GM21526 (cell line): Measurements from ENCODE around the gene NOP9.

Experiments
- ATAC-seq: cut with Tn5 transposase; IDR thresholded peaks from one replicate; pipeline ENCODE4 v1.9.1; 2021; ENCODE audit warnings: moderate library complexity; ENCODE audit not compliant: unreplicated experiment, low FRiP score

Gene NOP9

DNA sequence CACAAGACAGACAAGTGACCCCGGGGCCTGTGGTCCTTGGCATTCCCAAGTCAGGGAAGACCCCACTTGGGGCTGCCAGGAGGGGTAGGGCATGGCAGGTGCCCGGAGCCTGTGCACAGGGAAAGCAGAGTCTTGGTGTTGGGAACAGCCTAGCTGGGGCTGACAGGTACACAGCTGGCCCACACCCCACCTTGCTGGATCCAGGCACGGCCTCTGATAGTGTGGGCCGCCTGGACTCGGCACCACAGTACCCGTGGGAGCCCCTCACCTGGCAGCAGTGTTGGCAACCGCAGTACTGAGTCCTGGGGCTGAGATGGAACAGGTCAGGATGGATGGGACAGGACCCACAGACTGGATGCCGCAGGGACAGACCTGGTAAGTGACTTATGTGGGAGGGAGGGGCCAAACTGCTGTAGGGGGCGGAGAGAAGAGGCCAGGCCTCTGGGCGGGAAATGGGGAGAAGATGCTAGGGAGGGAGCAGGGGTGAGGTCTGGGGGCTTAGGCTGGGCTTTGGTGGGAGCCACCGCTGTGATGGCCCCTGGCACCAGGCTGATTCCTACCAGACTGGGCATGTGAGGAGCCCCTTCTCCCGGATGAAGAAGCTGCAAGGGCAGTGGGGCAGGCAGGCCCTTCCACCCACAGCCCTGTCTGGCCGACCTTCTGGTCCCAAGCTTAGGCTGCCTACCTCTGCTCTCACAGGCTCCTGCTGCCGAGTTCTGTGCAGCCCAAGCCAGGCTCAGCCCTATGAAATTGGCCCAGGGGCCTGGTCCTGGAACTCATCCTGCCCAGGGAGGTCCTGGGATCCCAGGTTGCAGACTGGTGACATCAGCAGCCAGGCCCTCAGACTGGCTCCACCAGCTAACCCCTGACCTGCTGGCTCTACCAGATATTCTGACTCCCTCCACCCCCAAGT lies 36.6 kb upstream of the NOP9 start, which contains the start of gene TGM1:
Gene TGM1 (minus strand): TSS at position 357 of the 913 bp plus-strand sequence. CDS start 825 bp downstream, outside the sequence.
- ATAC-seq, result no peak

DNA sequence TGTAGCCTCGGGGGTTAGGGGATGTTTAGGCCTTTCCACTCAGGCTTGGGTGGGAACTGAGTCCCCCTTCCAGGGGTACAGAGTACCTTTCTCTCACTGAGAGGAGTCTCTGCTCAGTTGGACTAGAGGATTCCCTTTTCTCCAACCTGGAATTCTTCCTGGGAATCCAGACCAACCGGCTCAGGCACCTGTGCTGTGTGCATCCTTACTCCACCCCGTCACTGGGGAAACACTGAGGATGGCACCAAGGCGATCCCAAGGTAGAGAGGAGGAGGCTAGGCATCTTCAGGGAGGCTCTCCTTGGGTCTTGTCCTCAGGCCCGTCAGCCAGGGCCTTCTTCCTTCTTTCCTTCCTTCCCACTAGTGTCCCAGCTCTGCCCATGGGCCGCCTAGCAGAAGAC lies 35.8 kb upstream of the NOP9 start:
- ATAC-seq, result no peak

DNA sequence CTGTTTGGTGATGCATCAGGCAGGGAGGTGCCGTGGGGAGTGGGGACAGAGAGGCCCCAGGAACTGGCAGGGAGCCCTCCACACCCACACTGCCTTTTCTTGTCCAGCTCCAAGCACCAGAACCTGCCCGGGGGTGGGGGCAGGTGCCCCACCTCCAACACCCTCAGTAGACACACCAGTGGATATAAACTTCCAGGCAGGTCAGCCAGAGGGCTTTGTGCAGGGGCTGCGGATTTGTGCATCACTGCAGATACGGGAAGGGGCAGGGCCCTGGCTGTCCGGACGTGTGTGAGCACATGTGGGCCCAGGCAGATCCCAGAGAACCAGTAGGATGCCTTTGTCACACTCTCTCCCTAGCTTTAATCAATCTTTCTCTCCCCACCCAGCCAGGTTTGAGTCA lies 35.4 kb upstream of the NOP9 start:
- no peak for ATAC-seq

DNA sequence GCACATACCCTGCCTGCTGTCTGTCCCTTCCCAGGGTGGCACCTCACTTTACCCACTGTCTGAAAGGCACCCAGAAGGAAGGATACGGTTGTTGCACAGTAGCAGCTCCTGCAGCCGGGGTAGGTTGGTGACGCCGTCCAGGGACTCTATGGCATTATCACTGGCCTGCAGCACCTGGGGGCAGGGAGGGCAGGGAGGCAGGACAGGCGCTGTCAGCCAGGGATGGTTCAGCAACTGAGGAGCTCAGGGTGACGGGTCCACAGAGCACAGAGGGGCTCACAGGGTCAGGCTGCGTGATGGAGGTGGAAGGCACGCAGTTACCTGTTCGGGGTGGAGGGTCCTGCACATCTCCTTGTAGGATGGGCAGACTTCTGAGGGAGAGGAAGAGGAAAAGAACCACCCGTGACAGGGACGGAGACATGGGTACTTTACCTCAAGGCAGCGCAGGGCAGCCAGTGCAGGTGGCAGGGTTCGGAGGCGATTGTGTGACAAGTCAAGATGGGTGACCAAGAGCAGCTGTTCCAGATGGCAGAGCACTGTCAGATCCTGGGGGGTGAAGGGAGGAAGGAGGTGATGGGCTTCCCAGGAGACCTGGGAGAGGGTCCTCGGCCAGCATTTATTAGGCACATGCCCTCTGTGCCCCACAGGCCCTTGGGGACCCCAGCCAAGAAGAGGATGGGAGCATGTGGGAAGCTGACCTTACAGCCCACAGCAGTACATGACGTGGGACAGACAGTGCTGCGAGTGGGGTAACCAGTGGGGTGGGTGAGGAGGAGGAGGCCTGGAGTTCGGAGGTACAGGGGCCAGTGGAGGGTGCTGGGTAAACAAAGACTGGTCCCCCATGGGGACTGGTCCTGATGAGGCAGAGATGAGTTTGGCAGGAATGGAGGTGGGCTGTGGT lies 33.1 kb upstream of the NOP9 start:
- no peak for ATAC-seq

DNA sequence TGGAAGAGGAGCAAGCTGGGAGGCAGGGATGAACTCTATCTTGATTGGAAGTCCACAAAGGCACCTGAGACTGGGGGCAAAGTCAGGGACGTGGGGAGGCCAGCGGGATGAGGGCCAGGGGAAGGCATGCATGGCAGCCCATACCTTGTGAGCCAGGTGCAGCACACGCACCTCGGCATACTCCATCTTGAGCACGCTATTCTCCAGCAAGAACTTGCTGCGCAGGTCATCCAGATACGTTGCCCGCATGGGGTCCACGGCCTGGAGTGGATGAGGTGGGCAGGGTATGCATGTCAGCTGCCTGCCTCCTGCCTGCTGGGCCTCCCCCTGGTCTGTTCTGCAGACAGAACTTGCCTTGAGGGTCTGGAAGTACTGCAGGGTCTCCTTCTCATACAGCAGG lies 32.1 kb upstream of the NOP9 start:
- ATAC-seq, result no peak

DNA sequence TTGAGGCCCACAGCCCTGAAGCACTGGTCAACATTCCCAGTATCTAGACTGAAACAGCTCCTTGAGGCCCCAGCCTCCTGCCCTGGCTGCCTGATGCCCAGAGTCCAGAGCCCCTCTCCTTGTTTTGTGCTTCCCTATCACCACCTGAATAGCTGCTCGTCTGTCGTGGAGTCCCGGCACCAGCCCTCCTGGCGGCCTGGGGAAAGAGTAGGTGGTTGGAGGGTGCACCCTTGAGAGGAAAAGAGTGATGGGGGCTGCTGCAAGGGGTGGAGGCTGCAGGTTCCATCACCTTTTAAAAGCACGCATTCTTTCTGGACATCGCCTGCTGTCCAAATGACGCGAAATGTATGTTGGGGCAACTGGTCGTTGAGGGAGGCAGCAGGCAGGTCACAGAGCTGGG lies 31.4 kb upstream of the NOP9 start:
- no peak for ATAC-seq

DNA sequence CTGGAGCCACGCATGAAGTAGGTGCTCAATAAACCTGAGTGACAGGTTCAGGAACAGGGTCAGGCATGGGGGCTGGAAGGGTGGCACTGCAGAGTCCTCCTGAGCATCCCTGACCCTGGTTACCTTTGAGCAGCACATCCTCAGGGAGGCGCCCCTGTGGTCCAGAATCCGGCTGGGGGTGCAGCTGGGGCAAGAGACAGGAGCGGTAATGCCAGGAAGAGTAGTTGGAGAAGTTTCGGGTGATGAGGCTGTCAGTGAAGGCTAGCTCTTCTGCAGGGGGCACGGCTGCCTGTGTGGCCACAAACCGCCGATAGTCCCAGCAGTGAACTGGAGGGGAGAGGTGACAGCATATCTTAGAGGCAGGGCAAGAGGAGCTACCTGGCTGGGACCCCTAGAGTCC lies 30.3 kb upstream of the NOP9 start:
- ATAC-seq, result no peak

DNA sequence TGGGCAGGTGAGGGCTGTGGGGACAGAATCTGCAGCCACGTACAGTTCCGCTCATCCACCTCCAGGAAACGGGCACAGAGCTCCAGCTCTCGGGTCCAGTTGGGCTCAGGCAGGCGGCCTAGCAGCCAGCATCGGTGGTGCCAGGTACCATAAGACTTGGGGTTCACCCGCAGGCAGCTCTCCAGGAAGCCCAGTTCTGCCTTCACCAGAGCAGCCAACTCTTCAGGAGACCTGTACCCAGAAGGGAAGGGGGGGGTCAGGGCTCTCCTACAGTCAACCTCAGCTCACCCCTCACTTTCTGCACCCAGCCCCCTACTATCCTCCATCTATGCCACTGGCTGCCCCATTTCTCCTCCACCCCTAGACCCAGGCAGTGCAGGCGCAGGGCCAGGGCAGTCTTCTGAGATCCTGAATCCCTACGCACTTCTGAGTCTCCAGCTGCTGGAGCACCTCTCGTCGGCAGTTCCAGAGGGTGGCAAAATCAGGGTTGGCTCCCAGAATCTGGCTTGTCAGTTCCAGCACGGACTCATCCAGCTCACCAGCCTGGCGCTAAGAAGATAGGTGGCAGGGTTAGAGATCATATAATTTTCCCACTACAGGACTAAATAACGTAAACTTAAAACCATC lies 29.6 kb upstream of the NOP9 start:
- ATAC-seq, result no peak

DNA sequence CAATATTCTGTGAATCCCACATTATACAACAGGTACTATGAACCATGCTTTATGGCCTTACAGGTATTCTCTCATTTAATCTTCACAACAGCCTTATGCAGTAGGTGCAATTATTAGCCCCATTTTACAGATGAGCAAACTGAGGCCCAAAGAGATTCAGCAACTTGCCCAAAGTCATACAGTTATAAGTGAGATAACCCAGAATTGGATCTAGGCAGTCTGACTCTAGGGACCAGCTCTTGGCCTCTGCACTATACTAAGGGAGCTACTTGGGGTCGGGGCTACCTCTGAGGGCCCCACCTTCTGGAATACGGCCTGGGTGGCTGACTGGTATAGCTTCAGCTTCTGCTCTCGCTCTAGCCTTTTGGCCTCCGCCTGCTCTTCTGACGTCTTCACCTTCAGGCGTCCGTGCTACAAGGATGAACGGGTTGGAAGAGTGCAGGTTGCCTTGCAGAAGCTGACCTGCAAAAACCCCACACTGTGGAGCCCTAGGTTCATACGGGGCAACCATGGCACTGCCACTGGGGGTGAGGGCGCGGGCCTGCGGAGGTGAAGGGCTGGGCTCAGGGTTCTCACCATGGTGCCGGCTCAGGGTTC lies 29.0 kb upstream of the NOP9 start:
- no peak for ATAC-seq

DNA sequence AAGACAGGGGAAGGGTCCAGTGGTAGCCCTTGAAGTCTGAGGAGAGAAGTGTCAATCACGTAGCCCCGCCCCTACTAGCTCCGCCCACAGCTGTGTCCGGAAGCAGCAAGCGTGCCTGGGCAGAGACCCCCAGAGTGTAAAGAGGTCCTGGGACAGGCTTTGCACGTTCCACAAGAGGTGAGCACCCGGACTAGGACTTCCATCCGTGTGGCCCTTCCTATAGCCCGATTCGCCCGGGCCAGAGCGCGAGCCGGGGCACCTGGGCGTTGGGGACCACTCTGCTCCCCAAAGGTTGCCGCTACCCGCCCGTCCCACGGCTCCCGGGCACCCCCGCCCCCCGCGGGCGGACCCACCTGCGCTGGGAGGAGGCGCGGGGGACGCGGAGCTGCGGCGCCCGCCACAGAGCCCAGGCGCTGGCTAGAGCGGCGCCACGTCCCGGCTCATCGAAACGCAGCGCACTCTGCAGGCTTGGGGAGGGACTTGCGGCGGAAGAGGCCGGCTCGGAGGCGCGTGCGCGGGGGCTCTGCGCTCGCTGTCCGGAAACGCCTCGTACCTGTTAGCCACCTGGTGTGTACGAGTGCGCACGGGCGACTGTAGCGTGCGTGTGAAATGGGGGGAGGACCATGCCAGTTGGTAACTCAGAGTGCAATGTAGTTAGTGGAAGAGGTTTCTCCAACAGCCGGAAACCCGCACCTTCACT lies 28.4 kb upstream of the NOP9 start, which contains the start of gene RABGGTA:
Gene RABGGTA (minus strand): TSS at position 464 of the 700 bp plus-strand sequence. CDS start 482 bp downstream, outside the sequence.
- ATAC-seq, result peak; percentile 75

DNA sequence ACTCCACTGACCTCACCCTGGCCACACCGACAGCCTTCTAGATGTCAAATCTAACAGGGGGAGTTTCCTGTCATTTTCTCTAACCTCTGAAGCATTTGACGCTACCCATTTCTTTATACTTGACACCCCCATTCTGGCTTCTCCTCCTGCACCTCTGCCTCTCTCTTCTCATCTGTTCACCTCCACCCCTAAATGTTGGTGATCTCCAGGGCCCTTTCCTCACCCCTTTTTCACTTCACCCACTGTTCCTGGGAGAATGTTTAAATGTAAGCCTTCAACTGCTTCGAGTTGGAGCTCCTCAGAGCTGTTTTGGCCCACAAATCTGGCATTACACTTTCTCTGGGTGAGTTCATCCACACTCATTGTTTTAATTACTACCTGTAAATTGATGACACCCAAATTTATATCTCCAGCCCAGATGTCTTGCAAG lies 27.8 kb upstream of the NOP9 start:
- no peak for ATAC-seq

DNA sequence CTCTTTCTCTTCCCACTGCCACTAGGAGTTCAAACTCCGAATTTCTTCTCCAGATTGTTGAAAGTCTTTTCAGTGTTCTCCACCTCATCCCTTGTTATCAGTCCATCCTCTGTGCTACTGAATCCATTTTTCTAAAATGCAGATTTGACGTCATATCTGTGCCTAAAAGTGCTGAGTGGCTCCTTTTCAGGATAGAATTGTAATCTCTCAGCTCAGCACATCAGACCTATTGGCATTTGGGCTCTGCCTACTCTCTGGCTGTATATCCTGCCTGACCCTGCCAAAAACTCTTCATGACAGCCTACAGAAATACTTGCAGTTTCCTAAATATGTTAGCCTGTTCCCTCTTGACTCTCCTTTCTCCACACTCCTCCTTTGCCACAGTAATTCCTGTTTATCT lies 27.2 kb upstream of the NOP9 start:
- no peak for ATAC-seq

DNA sequence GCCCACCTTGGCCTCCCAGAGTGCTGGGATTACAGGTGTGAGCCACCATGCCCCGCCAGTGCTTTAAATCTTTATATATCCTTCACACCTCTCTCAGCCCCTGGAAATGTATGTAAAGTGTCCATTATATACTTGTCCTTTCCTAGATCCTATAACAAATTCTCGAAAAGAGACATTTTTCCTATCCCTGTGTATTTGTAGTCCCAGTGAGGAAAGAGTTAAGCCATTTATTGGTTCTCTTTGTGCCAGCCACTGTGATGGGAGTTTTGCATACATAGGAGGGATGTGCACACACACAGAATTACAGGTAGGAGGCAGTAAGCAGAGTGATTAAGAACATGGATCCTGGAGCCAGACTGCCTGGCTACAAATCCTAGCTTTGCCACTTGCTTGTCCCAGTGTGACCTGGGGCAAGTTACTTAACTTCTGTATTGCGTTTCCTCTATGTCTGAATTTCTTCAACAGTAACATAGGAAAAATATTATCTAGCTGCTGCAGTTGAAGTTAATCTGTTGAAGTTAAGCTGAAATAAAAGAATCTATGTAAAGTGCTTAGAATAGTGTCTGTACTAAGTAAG lies 26.1 kb upstream of the NOP9 start:
- no peak for ATAC-seq

DNA sequence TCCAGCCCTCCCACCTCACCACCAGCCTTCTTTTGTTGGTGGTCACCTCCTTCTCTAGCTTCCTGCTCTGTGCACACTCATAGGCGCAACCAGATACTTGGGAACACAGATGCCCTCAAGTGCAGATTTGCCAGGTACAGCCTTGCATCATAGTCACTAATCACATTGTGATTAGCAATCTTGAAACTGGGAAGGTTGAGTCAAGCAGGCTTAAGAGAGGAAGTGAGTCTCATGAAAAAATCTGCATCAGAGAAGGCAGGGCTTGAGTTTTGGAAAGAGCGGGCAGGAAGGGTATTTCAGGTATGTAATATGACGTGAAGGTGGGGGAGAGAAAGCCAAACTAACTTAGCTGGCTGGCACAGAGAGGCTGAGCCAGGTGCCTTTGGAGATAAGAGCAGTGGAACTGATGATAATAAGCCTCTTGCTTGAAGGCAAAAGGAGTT lies 25.5 kb upstream of the NOP9 start:
- peak; percentile 46 for ATAC-seq

DNA sequence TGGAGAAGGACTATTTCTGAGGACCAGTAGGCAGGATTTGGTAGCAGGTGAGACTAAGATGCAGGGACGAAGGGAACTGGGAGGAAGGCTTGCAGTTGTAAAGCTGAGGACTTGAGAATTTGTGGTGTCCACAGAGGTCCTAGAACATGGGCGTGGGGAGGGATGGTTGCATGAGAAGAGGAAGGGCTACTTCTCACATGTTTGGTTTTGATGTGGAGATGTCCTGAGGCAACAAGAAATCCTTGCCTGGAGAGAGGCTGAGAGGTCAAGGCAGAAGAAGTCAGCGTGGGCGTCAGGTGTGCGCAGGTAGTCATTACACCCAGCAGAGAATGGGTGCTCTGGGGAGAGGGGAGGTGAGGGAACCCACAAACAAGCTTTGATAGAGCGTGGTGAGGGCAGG lies 22.6 kb upstream of the NOP9 start:
- ATAC-seq, result no peak

DNA sequence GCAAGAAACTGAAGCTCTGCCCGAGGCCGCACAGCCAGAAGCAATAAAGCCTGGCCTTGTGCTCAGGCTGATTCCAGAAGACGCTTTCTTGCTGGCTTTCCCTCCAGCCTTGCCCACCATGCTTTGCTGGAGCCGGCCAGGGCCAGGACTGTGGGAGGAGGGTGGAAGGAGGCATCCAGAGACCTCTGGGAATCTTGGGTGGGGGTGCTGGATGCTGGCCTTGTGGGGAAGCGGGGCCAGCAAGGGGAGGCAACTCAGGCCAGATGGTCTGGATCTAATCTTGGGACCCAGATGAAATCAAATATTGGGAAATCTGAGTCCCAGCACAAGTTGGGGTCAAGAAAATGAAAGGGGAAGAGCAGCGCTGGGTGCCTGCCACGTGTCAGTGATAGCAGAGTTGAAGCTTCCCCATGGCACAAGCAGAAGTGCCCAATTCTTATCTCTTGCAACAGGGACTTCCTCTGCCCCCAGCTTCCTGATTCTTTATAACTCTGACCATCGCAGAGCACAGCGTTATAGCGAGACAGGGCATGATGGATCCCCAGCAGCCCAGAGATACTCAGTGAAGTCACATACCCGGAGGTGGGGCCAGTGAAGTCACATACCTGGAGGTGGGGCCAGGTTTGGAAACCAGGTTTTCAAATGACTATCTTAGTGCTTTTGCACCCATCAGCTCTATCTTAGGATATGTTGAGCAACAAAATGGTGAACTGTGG lies 21.9 kb upstream of the NOP9 start:
- no peak for ATAC-seq

DNA sequence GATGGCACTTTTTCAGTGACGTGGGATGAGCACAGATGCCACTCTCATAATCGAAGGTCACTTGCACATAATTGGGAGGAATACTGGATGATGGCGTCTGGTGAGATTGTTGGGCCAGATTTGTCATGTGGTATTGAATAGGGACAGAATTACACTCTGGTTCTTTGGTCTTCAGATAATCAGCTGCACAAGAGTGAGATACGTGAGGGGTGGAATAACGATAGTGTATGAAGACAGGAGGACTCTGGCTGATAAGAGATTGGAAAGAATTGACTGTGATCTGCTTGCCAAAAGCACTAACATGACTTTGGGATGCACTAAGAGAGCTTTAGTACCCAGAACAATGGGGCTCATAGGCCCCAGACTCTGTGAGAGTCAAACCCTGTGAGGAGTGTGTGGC lies 21.2 kb upstream of the NOP9 start:
- no peak for ATAC-seq

DNA sequence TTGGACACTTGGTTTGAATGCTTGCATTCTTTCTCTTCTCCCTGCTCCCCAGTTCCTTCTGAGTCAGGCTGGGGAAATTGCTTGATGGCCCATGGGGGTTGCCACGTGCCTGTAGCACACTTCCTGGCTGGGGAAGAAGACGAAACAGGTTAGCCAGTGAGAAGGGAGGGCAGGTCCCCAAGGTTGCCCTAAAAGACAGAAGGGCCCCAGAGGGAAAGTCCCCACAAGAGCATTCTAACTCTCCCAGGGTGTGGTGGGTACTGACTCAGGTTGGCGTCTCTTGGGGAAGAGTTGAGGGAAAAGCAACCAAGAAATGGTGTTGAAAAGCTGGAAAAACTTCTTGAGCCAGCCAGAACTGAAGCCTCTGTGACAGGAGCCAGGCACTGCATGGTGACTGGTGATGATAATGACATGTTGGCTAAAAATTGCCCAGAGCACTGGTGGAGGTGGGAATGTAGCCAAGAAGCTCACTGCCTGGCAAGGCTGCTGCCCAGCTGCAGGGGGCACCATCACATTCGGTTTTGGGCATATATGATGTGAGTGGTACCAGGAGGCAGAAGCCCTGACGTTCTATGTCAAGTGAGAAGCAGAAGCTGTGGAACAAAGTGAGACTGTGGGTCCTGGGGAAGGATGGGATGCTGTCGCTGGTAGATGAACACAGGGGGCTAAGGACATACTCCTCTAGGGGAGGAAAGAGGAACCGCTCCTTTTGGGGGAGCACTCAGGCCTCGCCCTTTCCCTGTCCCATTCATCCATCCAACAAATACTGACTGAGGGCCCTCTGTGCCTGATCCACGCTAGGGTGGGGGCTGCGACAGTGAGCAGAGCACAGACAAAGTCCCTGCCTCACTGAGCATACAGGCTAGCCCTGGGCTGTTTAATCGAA lies 20.1 kb upstream of the NOP9 start:
- no peak for ATAC-seq
